ENCODE results near the gene INVS.

Gene INVS

GRCh38 chr9:100269656-100270055 is 170.6 kb downstream of the INVS start:
- TF ChIP-seq EZH2phosphoT487 (IDR thresholded peaks at IDR 0.05; ENCODE audit: low read length) (no peak), EZH2 (optimal IDR thresholded peaks at IDR 0.05; ENCODE audit: low read depth, low read length) (no peak), CTCF (IDR thresholded peaks at IDR 0.05; ENCODE audit: low read length) (no peak)
- Histone ChIP-seq H3K4me2 (ENCODE audit: low read depth, low read length) (no peak overlapping the region), H3K36me3 (replicated peaks; ENCODE audit: insufficient read depth, low read length) (no peaks in the 10 kb centered on the region), H3K79me2 (ENCODE audit: low read length) (no peaks in the 10 kb centered on the region), H3K27me3 (replicated peaks; ENCODE audit: insufficient read depth, low read length) (no peaks in the 10 kb centered on the region), H4K20me1 (ENCODE audit: insufficient read depth, low read length) (no peaks in the 10 kb centered on the region), H2AFZ (ENCODE audit: low read length) (no peak overlapping the region), H3K9ac (ENCODE audit: low read length) (no peak overlapping the region), H3K9me2 (replicated peaks; ENCODE audit: insufficient read depth, low read length) (no peaks in the 10 kb centered on the region), H3K9me3 (replicated peaks; ENCODE audit: insufficient read depth, low read length) (no peaks in the 10 kb centered on the region), H3F3A (ENCODE audit: insufficient read depth, low read length) (no peaks in the 10 kb centered on the region), H3K4me1 (ENCODE audit: low read length) (no peaks in the 10 kb centered on the region), H3K4me3 (ENCODE audit: low read length) (no peak overlapping the region), H3K27ac (ENCODE audit: low read length) (no peak overlapping the region)
- no peak for DNase-seq

GRCh38 chr9:100277166-100277979 is 178.3 kb downstream of the INVS start:
- no peaks in the 10 kb centered on the region for H3F3A ChIP-seq (ENCODE audit: insufficient read depth, low read length)
- no peaks in the 10 kb centered on the region for H3K9me2 ChIP-seq (replicated peaks; ENCODE audit: insufficient read depth, low read length)
- no peaks in the 10 kb centered on the region for H3K36me3 ChIP-seq (replicated peaks; ENCODE audit: insufficient read depth, low read length)
- DNase-seq, result no peak
- no peaks in the 10 kb centered on the region for H3K27me3 ChIP-seq (replicated peaks; ENCODE audit: insufficient read depth, low read length)
- no peak overlapping the region for H2AFZ ChIP-seq (ENCODE audit: low read length)
- no peak overlapping the region for H3K4me3 ChIP-seq (ENCODE audit: low read length)
- H3K4me1 ChIP-seq (ENCODE audit: low read length), result no peaks in the 10 kb centered on the region
- H3K79me2 ChIP-seq (ENCODE audit: low read length), result no peaks in the 10 kb centered on the region
- H3K27ac ChIP-seq (ENCODE audit: low read length), result no peak overlapping the region
- H4K20me1 ChIP-seq (ENCODE audit: insufficient read depth, low read length), result no peaks in the 10 kb centered on the region
- H3K4me2 ChIP-seq (ENCODE audit: low read depth, low read length), result no peak overlapping the region
- TF ChIP-seq EZH2 (optimal IDR thresholded peaks at IDR 0.05; ENCODE audit: low read depth, low read length) (no peak), CTCF (IDR thresholded peaks at IDR 0.05; ENCODE audit: low read length) (no peak), EZH2phosphoT487 (IDR thresholded peaks at IDR 0.05; ENCODE audit: low read length) (no peak)
- H3K9ac ChIP-seq (ENCODE audit: low read length), result no peak overlapping the region
- no peaks in the 10 kb centered on the region for H3K9me3 ChIP-seq (replicated peaks; ENCODE audit: insufficient read depth, low read length)

GRCh38 chr9:100281066-100281465 is 182.0 kb downstream of the INVS start:
- H3K4me2 ChIP-seq (ENCODE audit: low read depth, low read length), result no peak overlapping the region
- H3K27ac ChIP-seq (ENCODE audit: low read length), result no peak overlapping the region
- no peaks in the 10 kb centered on the region for H3K36me3 ChIP-seq (replicated peaks; ENCODE audit: insufficient read depth, low read length)
- no peak overlapping the region for H3K4me3 ChIP-seq (ENCODE audit: low read length)
- no peak overlapping the region for H3K9ac ChIP-seq (ENCODE audit: low read length)
- H3K4me1 ChIP-seq (ENCODE audit: low read length), result no peaks in the 10 kb centered on the region
- H3K9me2 ChIP-seq (replicated peaks; ENCODE audit: insufficient read depth, low read length), result no peaks in the 10 kb centered on the region
- no peaks in the 10 kb centered on the region for H4K20me1 ChIP-seq (ENCODE audit: insufficient read depth, low read length)
- H2AFZ ChIP-seq (ENCODE audit: low read length), result no peak overlapping the region
- no peak for DNase-seq
- TF ChIP-seq CTCF (IDR thresholded peaks at IDR 0.05; ENCODE audit: low read length) (no peak), EZH2 (optimal IDR thresholded peaks at IDR 0.05; ENCODE audit: low read depth, low read length) (no peak), EZH2phosphoT487 (IDR thresholded peaks at IDR 0.05; ENCODE audit: low read length) (no peak)
- no peaks in the 10 kb centered on the region for H3K9me3 ChIP-seq (replicated peaks; ENCODE audit: insufficient read depth, low read length)
- no peaks in the 10 kb centered on the region for H3K79me2 ChIP-seq (ENCODE audit: low read length)
- H3F3A ChIP-seq (ENCODE audit: insufficient read depth, low read length), result no peaks in the 10 kb centered on the region
- H3K27me3 ChIP-seq (replicated peaks; ENCODE audit: insufficient read depth, low read length), result no peaks in the 10 kb centered on the region
